HL-60 (cell line): ENCODE measurements around the gene TADA2B.

ENCODE experiments used
- TF ChIP-seq, protein P1 (sequence below): IDR thresholded peaks from 2 replicates; pipeline ENCODE4 v1.6.1; 2012; ENCODE audit warnings: low read depth; ENCODE audit not compliant: insufficient replicate concordance
- TF ChIP-seq, protein P2 (sequence below): IDR thresholded peaks from one replicate; pipeline ENCODE4 v1.5.1; 2011; ENCODE audit warnings: low read length, control low read depth, inconsistent platforms; ENCODE audit not compliant: insufficient read depth

DNA sequence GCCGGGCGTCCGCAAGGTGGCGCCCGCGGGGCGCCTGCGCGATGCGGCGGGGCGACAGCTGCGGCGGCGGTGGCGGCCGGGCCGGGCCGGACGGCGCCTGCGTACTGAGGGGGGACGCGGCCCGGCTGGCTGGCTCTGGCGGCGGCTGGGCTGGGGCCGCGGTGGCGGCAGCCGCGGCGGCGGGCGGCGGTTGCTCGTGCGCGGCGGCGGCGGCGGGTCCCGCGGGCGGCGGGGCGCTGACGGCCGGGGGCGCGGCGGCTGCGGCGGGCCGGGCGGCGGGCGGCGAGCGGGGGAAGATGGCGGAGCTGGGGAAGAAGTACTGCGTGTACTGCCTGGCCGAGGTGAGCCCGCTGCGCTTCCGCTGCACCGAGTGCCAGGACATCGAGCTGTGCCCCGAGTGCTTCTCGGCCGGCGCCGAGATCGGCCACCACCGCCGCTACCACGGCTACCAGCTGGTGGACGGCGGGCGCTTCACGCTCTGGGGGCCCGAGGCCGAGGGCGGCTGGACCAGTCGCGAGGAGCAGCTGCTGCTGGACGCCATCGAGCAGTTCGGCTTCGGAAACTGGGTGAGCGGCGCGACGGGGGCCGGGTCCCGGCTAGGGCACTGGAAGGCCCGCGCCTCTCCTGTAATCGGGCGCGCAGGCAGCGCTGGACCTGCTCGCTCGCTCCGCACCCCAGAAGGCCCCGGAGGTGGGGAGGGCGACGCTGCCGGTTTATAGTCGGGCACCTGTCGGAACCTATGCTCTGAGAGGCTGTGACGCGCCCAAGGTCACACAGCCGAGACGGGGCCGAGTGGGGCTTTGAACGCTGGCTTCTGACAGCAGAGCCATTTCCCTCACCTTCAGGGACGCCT is at the start of gene TADA2B:
- TF ChIP-seq, protein P1, sequence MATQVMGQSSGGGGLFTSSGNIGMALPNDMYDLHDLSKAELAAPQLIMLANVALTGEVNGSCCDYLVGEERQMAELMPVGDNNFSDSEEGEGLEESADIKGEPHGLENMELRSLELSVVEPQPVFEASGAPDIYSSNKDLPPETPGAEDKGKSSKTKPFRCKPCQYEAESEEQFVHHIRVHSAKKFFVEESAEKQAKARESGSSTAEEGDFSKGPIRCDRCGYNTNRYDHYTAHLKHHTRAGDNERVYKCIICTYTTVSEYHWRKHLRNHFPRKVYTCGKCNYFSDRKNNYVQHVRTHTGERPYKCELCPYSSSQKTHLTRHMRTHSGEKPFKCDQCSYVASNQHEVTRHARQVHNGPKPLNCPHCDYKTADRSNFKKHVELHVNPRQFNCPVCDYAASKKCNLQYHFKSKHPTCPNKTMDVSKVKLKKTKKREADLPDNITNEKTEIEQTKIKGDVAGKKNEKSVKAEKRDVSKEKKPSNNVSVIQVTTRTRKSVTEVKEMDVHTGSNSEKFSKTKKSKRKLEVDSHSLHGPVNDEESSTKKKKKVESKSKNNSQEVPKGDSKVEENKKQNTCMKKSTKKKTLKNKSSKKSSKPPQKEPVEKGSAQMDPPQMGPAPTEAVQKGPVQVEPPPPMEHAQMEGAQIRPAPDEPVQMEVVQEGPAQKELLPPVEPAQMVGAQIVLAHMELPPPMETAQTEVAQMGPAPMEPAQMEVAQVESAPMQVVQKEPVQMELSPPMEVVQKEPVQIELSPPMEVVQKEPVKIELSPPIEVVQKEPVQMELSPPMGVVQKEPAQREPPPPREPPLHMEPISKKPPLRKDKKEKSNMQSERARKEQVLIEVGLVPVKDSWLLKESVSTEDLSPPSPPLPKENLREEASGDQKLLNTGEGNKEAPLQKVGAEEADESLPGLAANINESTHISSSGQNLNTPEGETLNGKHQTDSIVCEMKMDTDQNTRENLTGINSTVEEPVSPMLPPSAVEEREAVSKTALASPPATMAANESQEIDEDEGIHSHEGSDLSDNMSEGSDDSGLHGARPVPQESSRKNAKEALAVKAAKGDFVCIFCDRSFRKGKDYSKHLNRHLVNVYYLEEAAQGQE: no peak
- TF ChIP-seq, protein P2, sequence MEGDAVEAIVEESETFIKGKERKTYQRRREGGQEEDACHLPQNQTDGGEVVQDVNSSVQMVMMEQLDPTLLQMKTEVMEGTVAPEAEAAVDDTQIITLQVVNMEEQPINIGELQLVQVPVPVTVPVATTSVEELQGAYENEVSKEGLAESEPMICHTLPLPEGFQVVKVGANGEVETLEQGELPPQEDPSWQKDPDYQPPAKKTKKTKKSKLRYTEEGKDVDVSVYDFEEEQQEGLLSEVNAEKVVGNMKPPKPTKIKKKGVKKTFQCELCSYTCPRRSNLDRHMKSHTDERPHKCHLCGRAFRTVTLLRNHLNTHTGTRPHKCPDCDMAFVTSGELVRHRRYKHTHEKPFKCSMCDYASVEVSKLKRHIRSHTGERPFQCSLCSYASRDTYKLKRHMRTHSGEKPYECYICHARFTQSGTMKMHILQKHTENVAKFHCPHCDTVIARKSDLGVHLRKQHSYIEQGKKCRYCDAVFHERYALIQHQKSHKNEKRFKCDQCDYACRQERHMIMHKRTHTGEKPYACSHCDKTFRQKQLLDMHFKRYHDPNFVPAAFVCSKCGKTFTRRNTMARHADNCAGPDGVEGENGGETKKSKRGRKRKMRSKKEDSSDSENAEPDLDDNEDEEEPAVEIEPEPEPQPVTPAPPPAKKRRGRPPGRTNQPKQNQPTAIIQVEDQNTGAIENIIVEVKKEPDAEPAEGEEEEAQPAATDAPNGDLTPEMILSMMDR: no peak
